AG09319 (cell line): Measurements from ENCODE around the gene CUX1.
"Not testable (repeated sequence)": the region's sequence is repeated elsewhere in the genome, so short reads cannot be mapped to it uniquely, and the experiment has no call there.

Source experiments
- DNase-seq: peaks from one replicate; pipeline ENCODE4 v3.0.0-alpha.2; 2010; ENCODE audit warnings: low read depth; ENCODE audit errors: extremely low read depth
- TF ChIP-seq, protein P1 (sequence below): IDR thresholded peaks from 2 replicates; pipeline ENCODE4 v1.5.1; 2011; ENCODE audit warnings: low read depth, mild to moderate bottlenecking, inconsistent platforms, low read length, moderate library complexity

The CUX1 gene

DNA sequence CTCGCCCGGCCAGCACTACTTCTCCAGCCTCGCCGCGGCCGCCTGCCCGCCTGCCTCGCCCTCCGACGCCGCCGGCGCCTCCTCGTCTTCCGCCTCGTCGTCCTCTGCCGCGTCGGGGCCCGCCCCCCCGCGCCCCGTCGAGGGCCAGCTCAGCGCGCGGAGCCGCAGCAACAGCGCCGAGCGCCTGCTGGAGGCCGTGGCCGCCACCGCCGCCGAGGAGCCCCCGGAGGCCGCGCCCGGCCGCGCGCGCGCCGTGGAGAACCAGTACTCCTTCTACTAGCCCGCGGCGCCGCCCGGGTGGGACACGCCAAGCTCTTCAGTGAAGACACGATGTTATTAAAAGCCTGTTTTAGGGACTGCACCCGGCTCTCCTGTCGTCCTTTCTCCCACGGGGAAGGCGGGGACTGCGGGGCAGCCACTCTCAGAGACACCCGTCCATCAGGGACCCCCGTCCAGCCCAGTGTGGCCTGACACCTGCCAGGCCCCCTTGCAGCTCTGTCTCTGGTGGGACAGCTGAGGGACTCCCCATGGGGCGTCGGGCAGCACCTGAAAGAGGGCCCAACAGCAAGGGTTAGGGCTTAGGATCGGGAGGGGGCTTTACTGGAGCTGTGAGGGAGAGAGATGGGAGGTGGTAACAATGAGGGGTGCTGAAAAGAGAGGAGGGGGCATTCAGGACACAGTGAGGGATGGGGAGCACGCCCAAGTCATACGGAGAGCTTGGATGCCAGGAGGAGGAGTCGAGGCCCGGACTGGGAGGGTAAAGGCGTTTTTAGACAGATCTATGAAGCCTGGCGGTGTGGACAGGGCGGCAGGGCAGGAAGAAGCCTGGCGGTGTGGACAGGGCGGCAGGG lies 504.1 kb downstream of the CUX1 start:
- DNase-seq, result no peak
- TF ChIP-seq, protein P1, sequence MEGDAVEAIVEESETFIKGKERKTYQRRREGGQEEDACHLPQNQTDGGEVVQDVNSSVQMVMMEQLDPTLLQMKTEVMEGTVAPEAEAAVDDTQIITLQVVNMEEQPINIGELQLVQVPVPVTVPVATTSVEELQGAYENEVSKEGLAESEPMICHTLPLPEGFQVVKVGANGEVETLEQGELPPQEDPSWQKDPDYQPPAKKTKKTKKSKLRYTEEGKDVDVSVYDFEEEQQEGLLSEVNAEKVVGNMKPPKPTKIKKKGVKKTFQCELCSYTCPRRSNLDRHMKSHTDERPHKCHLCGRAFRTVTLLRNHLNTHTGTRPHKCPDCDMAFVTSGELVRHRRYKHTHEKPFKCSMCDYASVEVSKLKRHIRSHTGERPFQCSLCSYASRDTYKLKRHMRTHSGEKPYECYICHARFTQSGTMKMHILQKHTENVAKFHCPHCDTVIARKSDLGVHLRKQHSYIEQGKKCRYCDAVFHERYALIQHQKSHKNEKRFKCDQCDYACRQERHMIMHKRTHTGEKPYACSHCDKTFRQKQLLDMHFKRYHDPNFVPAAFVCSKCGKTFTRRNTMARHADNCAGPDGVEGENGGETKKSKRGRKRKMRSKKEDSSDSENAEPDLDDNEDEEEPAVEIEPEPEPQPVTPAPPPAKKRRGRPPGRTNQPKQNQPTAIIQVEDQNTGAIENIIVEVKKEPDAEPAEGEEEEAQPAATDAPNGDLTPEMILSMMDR, result no peak

DNA sequence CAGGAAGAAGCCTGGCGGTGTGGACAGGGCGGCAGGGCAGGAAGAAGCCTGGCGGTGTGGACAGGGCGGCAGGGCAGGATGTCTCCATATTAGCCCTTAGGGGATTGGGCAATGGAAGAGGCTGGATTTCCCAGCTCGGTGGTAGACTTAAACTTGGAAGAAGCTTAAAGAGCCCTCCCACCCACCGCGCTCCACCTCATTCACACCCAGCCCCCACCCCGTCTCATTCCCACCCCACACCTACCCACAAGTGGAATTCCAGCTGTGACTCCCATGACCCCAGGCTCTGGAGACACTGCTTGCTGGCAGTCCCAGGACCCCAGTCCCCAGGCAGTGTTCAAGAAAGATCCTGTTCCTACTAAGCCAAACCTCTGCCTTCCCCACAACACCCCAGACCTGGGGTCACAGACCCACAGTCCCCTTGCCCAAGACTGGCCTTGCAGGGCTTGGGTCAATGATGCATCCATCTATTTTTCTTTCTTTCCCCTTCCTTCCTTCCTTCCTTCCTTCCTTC lies 504.8 kb downstream of the CUX1 start:
- TF ChIP-seq, protein P1, result no peak
- DNase-seq, result no peak

GRCh38 chr7:102323914-102324195 lies 506.4 kb downstream of the CUX1 start:
- DNase-seq, result no peak
- TF ChIP-seq, protein P1, result no peak

DNA sequence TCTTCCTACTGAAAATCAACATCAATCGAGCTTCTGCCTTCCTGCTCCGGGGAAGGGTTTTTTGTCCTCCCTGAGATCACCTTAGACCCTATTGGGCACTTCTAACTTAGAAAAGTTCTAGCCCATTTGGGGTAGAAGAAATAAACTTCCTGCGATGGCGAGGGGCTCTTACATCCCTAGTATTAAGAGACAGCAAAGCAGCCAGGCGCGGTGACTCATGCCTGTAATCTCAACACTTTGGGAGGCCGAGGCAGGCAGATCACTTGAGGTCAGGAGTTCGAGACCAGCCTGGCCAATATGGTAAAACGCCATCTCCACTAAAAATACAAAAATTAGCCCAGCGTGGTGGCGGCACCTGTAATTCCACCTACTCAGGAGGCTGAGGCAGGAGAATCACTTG lies 507.7 kb downstream of the CUX1 start:
- not testable (repeated sequence) for DNase-seq

DNA sequence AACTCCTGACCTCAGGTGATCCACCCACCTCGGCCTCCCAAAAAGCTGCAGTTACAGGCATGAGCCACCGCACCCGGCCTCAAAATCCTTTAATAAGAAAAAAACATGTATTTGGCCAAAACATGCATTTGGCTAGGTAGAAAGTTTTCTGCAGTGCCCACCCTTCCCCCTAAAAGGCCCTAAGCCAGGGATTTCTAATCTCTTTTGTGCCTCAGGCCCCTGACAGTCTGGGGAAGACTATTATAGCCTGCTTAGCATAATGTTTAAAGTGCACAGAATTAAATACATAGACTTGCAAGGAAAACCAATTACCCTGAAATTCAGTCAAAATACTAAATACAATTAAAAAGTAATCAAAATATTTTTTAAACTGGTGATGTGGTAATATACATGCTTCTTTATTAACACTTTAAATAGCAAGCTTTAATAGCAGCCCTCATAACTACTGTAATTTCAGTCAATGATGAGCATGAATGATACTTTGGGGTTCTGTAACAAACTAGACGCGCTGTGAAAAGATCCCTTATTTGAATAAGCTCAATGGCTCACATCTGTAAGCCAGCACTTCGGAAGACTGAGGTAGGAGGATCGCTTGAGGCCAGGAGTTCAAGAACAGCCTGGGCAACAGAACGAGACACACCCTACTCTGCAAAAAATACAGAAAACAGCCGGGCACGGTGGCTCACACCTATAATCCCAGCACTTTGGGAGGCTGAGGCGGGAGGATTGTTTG lies 508.9 kb downstream of the CUX1 start:
- TF ChIP-seq, protein P1, result no peak
- no peak for DNase-seq

DNA sequence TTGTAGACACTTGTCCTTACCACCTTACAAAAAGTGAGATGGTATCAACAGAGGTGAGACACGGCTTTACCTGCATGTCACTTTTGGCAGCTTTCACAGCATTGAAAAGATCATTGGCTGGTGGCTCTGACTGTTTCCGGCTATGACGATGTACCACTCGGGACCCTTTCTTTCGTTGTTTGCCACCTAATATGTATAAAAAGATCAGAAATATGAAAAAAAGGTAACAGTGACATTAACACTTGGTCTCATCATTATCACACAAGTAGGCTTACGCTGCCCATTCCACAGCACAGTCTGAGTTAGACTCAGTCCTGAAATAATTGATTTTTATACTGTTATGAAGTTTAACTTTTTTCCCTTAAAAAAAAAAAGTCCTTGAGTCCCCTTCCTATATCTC lies 509.8 kb downstream of the CUX1 start:
- DNase-seq, result not testable (repeated sequence)

GRCh38 chr7:102328863-102329262 lies 511.4 kb downstream of the CUX1 start:
- not testable (repeated sequence) for DNase-seq

DNA sequence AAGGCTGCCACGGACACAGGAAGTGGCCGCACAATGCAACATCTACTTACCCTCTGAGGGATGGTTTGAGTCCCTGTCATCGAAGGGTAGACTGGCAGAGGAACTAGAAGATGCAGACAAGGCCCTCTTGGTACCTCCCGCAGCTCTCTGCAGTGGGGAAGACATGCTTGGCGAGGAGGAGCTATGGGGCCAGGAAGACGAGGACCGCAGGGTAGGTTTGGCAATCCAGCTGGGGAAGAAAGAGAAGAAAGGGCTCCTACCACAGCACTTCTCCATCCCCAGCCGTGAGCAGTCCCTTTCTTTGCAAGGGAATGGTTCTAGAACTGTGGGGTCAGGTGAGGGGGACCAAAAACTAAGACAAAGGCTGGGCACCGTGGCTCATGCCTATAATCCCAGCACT lies 511.9 kb downstream of the CUX1 start:
- not testable (repeated sequence) for DNase-seq

DNA sequence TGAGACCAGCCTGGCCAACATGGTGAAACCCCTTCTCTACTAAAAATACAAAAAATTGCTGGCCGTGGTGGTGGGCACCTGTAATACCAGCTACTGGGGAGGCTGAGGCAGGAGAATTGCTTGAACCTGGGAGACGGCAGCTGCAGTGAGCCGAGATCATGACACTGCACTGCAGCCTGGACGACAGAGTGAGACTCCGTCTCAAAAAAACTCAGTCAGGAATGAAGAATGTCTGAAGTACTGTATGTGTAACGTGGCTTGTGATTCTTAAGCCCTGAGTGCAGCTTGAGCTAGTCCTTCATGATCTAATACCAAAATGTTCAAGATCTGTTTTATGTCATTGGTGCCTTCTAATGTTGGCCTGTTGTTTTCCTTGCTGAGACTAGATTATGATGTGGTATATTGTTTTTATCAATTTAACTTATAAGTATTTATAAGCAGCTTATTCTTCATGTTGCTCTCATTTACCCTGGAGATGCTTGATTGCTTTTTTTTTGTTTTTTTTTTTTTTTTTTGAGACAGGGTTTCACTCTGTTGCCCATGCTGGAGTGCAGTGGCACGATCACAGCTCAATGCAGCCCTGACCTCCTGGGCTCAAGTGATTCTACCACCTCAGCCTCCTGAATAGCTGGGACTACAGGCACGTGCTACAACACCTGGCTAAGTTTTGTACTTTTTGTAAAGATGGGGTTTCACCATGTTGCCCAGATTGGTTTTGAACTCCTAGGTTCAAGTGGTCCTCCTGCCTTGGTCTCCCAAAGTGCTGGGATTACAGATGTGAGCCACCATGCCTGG lies 513.4 kb downstream of the CUX1 start:
- not testable (repeated sequence) for DNase-seq
